Activated CD8-positive, alpha-beta memory T cell treated with anti-CD3 and anti-CD28 coated beads, Interleukin-2, amount 10 ng/mL, durations not matched to agents 7 days and 5 days (primary cell): Measurements from ENCODE around the gene RALY. TPM values are rescaled to one million over a fixed set of nuclear protein-coding genes. Genes with fewer than 3 reads are reported as not detected.

Source experiments
- ATAC-seq: fragments of 150-1000 bp; cut with Tn5 transposase; one replicate; pipeline ENCODE4 v1.10.0; 2021; ENCODE audit warnings: moderate library complexity
- CTCF ChIA-PET: fragments of 350-600 bp; sonication (Branson Sonifier 250); formaldehyde crosslinking; loops from one replicate; lab custom pipeline; 2021; ENCODE audit warnings: antibody characterized with exemption; lab: Charles Lee
- DNase-seq: peaks from one replicate; pipeline ENCODE4 v3.0.0-alpha.2; 2020
- H3K27ac Mint-ChIP-seq: one replicate; pipeline ENCODE4 v1.8.0; 2021; ENCODE audit warnings: mild to moderate bottlenecking, mixed read lengths
- H3K27me3 Mint-ChIP-seq: one replicate; pipeline ENCODE4 v1.8.0; 2021; ENCODE audit warnings: mixed read lengths
- H3K36me3 Mint-ChIP-seq: one replicate; pipeline ENCODE4 v1.8.0; 2021; ENCODE audit warnings: mild to moderate bottlenecking, mixed read lengths
- H3K4me1 Mint-ChIP-seq: one replicate; pipeline ENCODE4 v1.8.0; 2021; ENCODE audit warnings: mixed read lengths
- H3K4me3 Mint-ChIP-seq: one replicate; pipeline ENCODE4 v1.8.0; 2021; ENCODE audit warnings: mild to moderate bottlenecking, moderate library complexity, mixed read lengths
- H3K9me3 Mint-ChIP-seq: one replicate; pipeline ENCODE4 v1.8.0; 2022; ENCODE audit warnings: low read depth, mixed read lengths
- total RNA-seq, 2 experiments: library from RNA; stranded (reverse); gene quantifications; one replicate each; pipeline ENCODE4 v1.2.3, GENCODE V29; 2021

RALY gene
- total RNA-seq, 2 experiments from 2014 or later, result 177 to 221 TPM

GRCh38 chr20:33992923-33993575 is 662 bp upstream of the RALY start:
- ATAC-seq, result peak; percentile 84
- peaks cover 53% of the 10 kb centered on the region for H3K4me1 Mint-ChIP-seq
- no peaks in the 10 kb centered on the region for H3K27me3 Mint-ChIP-seq
- peak overlapping the region; percentile 98 for H3K4me3 Mint-ChIP-seq
- no peaks in the 10 kb centered on the region for H3K9me3 Mint-ChIP-seq
- H3K27ac Mint-ChIP-seq, result peak overlapping the region; percentile 94
- peak; percentile 100 for DNase-seq
- peaks cover 28% of the 10 kb centered on the region for H3K36me3 Mint-ChIP-seq
- CTCF ChIA-PET, result interaction anchor here (1.0 to 3.0 kb wide), 7 partner anchors 29 to 183 kb away, joined by 3 to 8 read pairs (median 4); partner anchors contain the start of gene EIF2S2

GRCh38 chr20:33994222-33994913 is 657 bp downstream of the RALY start:
- H3K27ac Mint-ChIP-seq, result peak overlapping the region; percentile 98
- H3K36me3 Mint-ChIP-seq, result peaks cover 37% of the 10 kb centered on the region
- DNase-seq (peak; percentile 87), ATAC-seq (peak; percentile 44)
- CTCF ChIA-PET, result interaction anchor here (1.1 to 3.0 kb wide), 3 partner anchors 17 to 114 kb away, joined by 3 to 8 read pairs (median 5); no protein-coding TSS in a partner anchor
- H3K27me3 Mint-ChIP-seq, result no peaks in the 10 kb centered on the region
- H3K9me3 Mint-ChIP-seq, result no peaks in the 10 kb centered on the region
- peak overlapping the region; percentile 98 for H3K4me3 Mint-ChIP-seq
- H3K4me1 Mint-ChIP-seq, result peaks cover 62% of the 10 kb centered on the region

- DNase-seq (no peak), ATAC-seq (no peak)
- Mint-ChIP-seq H3K4me1 (peaks cover 66% of the 10 kb centered on the region), H3K27ac (peak overlapping the region; percentile 98), H3K4me3 (peak overlapping the region; percentile 98), H3K9me3 (no peaks in the 10 kb centered on the region), H3K27me3 (no peaks in the 10 kb centered on the region), H3K36me3 (peaks cover 38% of the 10 kb centered on the region)
- CTCF ChIA-PET, result interaction anchor here (1.0 to 2.1 kb wide), 3 partner anchors 14 to 18 kb away, joined by 3 to 5 read pairs (median 3); no protein-coding TSS in a partner anchor
Observed at GRCh38 chr20:33995053-33995831, 1.5 kb downstream of the RALY start.

DNA sequence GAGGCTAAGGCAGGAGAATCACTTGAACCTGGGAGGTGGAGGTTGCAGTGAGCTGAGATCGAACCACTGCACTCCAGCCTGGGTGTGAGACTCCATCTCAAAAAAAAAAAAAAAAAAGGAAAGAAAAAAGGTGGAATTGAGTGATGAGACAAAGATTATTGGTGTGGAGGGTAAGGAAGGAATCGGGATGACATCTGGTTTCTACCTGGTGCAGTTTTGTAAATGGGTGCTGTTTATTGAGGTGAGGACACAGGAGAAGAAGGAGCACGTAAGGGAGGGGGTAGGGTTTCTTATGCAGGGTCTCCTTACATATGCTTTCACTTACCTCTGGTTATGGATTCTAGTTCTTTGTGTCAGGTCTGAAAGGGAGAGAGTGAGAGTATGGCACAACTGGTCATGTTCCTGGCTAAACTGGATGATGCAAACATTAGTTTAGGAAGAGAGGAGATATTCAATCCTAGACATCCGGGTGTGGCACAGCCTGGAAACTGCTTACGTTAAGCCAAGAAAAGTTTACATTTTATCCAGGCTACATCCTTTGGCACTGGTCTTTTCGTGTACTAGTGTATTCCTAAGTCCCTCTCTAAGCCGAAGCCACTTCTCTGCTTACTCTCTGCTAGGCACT is 5.4 kb downstream of the RALY start:
- CTCF ChIA-PET, result no interaction called here
- H3K27ac Mint-ChIP-seq, result no peak overlapping the region
- H3K4me3 Mint-ChIP-seq, result no peak overlapping the region
- no peak for DNase-seq
- no peaks in the 10 kb centered on the region for H3K9me3 Mint-ChIP-seq
- no peak for ATAC-seq
- H3K27me3 Mint-ChIP-seq, result no peaks in the 10 kb centered on the region
- H3K4me1 Mint-ChIP-seq, result peaks cover 66% of the 10 kb centered on the region
- H3K36me3 Mint-ChIP-seq, result peaks cover 38% of the 10 kb centered on the region

GRCh38 chr20:34001378-34001777 is 7.7 kb downstream of the RALY start:
- no peak overlapping the region for H3K27ac Mint-ChIP-seq
- DNase-seq, result no peak
- no peaks in the 10 kb centered on the region for H3K27me3 Mint-ChIP-seq
- peaks cover 39% of the 10 kb centered on the region for H3K36me3 Mint-ChIP-seq
- CTCF ChIA-PET, result interaction anchor here (0.8 kb wide), 1 partner anchor 209 kb away, joined by 3 read pairs; no protein-coding TSS in a partner anchor
- peaks cover 62% of the 10 kb centered on the region for H3K4me1 Mint-ChIP-seq
- H3K4me3 Mint-ChIP-seq, result no peak overlapping the region
- no peaks in the 10 kb centered on the region for H3K9me3 Mint-ChIP-seq
- ATAC-seq, result no peak

- DNase-seq (no peak), ATAC-seq (no peak)
- no peaks in the 10 kb centered on the region for H3K9me3 Mint-ChIP-seq
- no peak overlapping the region for H3K27ac Mint-ChIP-seq
- peaks cover 27% of the 10 kb centered on the region for H3K36me3 Mint-ChIP-seq
- H3K4me1 Mint-ChIP-seq, result peaks cover 56% of the 10 kb centered on the region
- no peak overlapping the region for H3K4me3 Mint-ChIP-seq
- no peaks in the 10 kb centered on the region for H3K27me3 Mint-ChIP-seq
- CTCF ChIA-PET, result interaction anchor here (1.5 kb wide), 1 partner anchor 18 kb away, joined by 5 read pairs; no protein-coding TSS in a partner anchor
Observed at GRCh38 chr20:34004227-34004626, 10.5 kb downstream of the RALY start.

DNA sequence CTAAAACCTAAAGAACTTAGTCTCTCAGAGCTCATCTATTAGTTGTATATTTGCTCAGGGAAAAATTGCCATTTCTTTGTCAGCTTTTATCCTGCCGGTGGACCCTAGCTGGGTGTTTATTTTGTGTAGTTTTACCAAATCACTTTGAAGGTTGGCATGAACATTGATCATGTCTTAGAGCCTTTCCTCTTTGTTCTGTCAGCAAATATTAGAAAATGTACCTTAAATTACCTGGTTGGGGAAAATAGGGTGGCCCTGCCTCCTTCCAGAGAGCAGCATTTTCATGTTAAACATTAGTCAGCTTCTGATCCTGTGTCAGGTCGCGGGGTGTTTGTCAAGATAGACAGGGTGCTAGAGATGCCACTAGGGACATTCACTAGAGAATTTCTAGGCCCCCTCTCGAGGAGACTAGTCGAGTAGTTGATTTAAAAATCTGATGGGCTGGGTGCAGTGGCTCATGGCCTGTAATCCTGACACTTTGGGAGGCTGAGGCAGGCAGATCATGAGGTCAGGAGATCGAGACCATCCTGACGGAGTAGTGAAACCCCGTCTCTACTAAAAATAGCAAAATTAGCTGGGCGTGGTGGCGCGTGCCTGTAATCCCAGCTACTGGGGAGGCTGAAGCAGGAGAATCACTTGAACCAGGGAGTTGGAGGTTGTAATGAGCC is 11.2 kb downstream of the RALY start:
- Mint-ChIP-seq H3K9me3 (no peaks in the 10 kb centered on the region), H3K4me1 (peaks cover 56% of the 10 kb centered on the region), H3K27me3 (no peaks in the 10 kb centered on the region), H3K4me3 (no peak overlapping the region), H3K27ac (no peak overlapping the region), H3K36me3 (peaks cover 24% of the 10 kb centered on the region)
- DNase-seq (no peak), ATAC-seq (no peak)
- CTCF ChIA-PET, result interaction anchor here (1.5 kb wide), 1 partner anchor 17 kb away, joined by 5 read pairs; no protein-coding TSS in a partner anchor

DNA sequence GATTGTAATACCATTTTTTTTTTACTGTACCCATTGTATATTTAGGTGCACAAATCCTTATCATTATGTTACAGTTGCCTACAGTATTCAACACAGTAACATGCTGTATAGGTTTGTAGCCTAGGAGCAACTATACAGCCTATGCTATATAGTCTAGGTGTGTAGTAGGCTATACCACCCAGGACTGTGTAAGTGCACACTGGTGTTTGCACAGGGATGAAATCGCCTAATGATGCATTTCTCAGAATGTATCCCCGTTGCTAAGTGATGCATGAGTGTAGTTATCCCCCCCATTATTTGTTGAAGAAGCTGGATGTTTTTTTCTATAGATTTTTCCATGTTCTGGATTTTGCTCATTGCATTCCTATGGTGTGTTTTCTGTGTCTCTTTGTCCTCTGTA is 12.9 kb downstream of the RALY start:
- DNase-seq (no peak), ATAC-seq (no peak)
- Mint-ChIP-seq H3K4me3 (no peak overlapping the region), H3K27me3 (no peaks in the 10 kb centered on the region), H3K4me1 (peaks cover 62% of the 10 kb centered on the region), H3K9me3 (no peaks in the 10 kb centered on the region), H3K36me3 (peaks cover 25% of the 10 kb centered on the region), H3K27ac (no peak overlapping the region)
- CTCF ChIA-PET, result interaction anchor here (1.0 kb wide), 1 partner anchor 15 kb away, joined by 3 read pairs; no protein-coding TSS in a partner anchor

DNA sequence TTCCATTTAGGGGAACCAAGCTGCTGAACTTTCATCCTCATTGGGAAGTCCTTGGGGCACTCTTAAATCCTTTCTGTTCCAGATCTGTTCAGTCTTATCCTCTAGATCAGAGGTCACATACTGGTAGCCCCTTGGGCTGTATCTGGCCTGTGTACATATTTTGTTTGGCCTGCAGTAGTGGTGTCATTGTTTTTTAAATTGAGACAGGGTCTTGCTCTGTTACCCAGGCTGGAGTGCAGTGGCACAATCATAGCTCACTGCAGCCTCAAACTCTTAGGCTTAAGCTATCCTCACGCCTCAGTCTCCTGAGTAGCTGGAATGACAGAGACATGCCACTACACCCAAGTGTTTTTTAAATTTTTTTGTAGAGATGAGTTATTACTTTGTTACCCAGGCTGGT is 14.8 kb downstream of the RALY start:
- Mint-ChIP-seq H3K4me3 (no peak overlapping the region), H3K9me3 (no peaks in the 10 kb centered on the region)

DNA sequence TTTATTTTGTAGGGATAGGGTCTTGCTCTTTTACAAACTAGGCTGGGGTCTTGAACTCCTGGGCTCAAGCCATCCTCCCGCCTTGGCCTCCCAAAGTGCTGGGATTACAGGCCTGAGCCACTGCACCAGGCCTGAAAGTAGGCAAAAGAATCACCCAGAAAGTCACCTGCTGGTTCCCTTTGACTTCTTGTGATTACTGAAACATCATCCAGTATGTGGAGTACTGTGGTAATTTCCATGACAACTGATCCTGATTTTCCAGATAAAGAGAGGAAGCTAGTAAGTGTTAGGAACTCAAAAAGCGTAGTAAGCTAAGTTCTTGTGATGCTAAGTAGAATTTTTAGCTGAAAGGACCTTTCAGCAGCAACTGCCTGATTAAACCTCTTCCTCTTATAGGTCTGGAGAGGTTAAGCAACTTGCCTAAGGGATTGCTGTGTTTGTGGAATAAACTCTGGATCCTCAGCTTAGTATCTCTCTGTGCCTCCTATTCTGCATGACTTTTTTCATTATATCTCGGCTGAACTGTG is 16.8 kb downstream of the RALY start:
- DNase-seq (no peak), ATAC-seq (no peak)
- peaks cover 61% of the 10 kb centered on the region for H3K4me1 Mint-ChIP-seq
- no peaks in the 10 kb centered on the region for H3K27me3 Mint-ChIP-seq
- no peaks in the 10 kb centered on the region for H3K9me3 Mint-ChIP-seq
- H3K27ac Mint-ChIP-seq, result peak overlapping the region; percentile 24
- no peak overlapping the region for H3K4me3 Mint-ChIP-seq
- peaks cover 14% of the 10 kb centered on the region for H3K36me3 Mint-ChIP-seq
- CTCF ChIA-PET, result interaction anchor here (1.1 to 1.8 kb wide), 2 partner anchors 11 to 15 kb away, joined by 5 read pairs; no protein-coding TSS in a partner anchor

More for the DNA sequence above, 14.8 kb downstream of the RALY start:
- peaks cover 56% of the 10 kb centered on the region for H3K4me1 Mint-ChIP-seq
- DNase-seq (no peak), ATAC-seq (no peak)
- no peaks in the 10 kb centered on the region for H3K27me3 Mint-ChIP-seq
- H3K27ac Mint-ChIP-seq, result no peak overlapping the region
- CTCF ChIA-PET, result interaction anchor here (0.9 to 1.3 kb wide), 2 partner anchors 13 to 93 kb away, joined by 3 read pairs; no protein-coding TSS in a partner anchor
- peaks cover 14% of the 10 kb centered on the region for H3K36me3 Mint-ChIP-seq

DNA sequence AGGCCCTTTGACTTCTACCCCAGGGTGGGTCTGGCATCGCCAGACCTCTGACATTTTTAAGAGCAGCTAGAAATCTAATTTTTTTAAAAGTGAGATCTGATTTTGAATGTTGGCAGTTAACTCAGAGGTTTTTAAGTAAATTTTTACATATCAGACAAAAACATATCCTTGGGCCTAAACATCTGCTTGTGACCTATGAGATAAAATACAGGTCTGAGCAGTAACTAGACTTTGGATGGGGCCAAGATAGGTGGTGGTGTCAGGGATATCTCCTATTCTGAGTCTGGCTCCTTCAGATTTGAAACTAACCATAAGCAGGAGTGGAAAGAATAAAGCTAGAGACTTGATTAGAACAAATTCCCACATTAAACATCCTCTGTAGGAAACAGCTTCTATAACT is 17.6 kb downstream of the RALY start:
- DNase-seq (no peak), ATAC-seq (no peak)
- no peaks in the 10 kb centered on the region for H3K27me3 Mint-ChIP-seq
- H3K9me3 Mint-ChIP-seq, result no peaks in the 10 kb centered on the region
- H3K36me3 Mint-ChIP-seq, result peaks cover 10% of the 10 kb centered on the region
- CTCF ChIA-PET, result interaction anchor here (0.5 to 1.8 kb wide), 3 partner anchors 11 to 16 kb away, joined by 3 to 5 read pairs (median 5); no protein-coding TSS in a partner anchor
- H3K27ac Mint-ChIP-seq, result no peak overlapping the region
- no peak overlapping the region for H3K4me3 Mint-ChIP-seq
- peaks cover 67% of the 10 kb centered on the region for H3K4me1 Mint-ChIP-seq

- DNase-seq, result no peak
- CTCF ChIA-PET, result interaction anchor here (1.0 kb wide), 1 partner anchor 53 kb away, joined by 4 read pairs; no protein-coding TSS in a partner anchor
- no peaks in the 10 kb centered on the region for H3K27me3 Mint-ChIP-seq
- H3K4me1 Mint-ChIP-seq, result peaks cover 76% of the 10 kb centered on the region
- H3K36me3 Mint-ChIP-seq, result peaks cover 4% of the 10 kb centered on the region
- no peak overlapping the region for H3K27ac Mint-ChIP-seq
- H3K9me3 Mint-ChIP-seq, result no peaks in the 10 kb centered on the region
- ATAC-seq, result no peak
- no peak overlapping the region for H3K4me3 Mint-ChIP-seq
Observed at GRCh38 chr20:34012330-34012729, 18.6 kb downstream of the RALY start.
